HCT116 (cell line): ENCODE data around the gene FAM76B.

Experiments used
- EZH2 ChIP-seq: fragments of 200-600 bp; sonication (generic); IDR thresholded peaks from 2 replicates; pipeline ENCODE4 v1.6.1; 2017; ENCODE audit warnings: antibody characterized with exemption, mixed run types
- POLR2A ChIP-seq: IDR thresholded peaks from 2 replicates; pipeline ENCODE4 v1.7.0; 2011; ENCODE audit warnings: borderline replicate concordance; ENCODE audit not compliant: insufficient read depth, insufficient read length; ENCODE audit errors: extremely low read depth
- POLR2AphosphoS5 ChIP-seq: IDR thresholded peaks from 2 replicates; pipeline ENCODE4 v1.6.1; 2011; ENCODE audit warnings: mild to moderate bottlenecking, low read depth, low read length, moderate library complexity
- TF ChIP-seq, protein P1 (sequence below): IDR thresholded peaks from 2 replicates; pipeline ENCODE4 v1.6.1; 2011; ENCODE audit warnings: mild to moderate bottlenecking, low read length, moderate library complexity; ENCODE audit not compliant: insufficient replicate concordance; ENCODE audit errors: extremely low read depth
- TF ChIP-seq, protein P2 (sequence below), 3 experiments: fragments of 200-600 bp in 1 of 3; sonication (generic) in 1 of 3; IDR thresholded peaks in 2 of 3; conservative IDR thresholded peaks in 1 of 3; 2 replicates each; pipeline ENCODE4 v1.5.1; 2012 to 2017; ENCODE audit warnings: low read depth in 2 of 3, low read length in 2 of 3, antibody characterized with exemption in 1 of 3, borderline replicate concordance in 1 of 3, control low read depth in 1 of 3, mild to moderate bottlenecking in 1 of 3, mixed read lengths in 1 of 3, mixed run types in 1 of 3, moderate library complexity in 1 of 3; ENCODE audit not compliant: insufficient read depth in 1 of 3

DNA sequence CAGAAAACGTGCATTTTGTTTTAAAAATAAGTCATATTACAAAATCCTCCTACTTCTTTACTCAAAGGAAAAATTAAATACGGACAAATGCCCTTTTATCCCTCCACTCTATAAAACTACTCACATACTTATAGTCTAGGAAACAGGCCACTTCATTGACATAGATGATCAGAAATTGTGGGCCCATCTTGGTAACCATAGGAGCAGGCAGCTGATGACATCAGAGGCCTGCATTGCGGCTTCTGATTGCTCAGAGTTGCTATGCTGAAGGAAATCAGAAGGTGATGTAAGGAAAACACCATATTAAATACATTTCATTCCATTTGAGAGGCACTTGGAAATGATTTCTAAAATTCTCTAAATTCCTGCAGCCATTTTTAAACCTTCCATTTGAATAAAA, 27.0 kb downstream of the FAM76B start:
- TF ChIP-seq EZH2 (no peak), POLR2A (no peak), POLR2AphosphoS5 (no peak)
- TF ChIP-seq, protein P1, sequence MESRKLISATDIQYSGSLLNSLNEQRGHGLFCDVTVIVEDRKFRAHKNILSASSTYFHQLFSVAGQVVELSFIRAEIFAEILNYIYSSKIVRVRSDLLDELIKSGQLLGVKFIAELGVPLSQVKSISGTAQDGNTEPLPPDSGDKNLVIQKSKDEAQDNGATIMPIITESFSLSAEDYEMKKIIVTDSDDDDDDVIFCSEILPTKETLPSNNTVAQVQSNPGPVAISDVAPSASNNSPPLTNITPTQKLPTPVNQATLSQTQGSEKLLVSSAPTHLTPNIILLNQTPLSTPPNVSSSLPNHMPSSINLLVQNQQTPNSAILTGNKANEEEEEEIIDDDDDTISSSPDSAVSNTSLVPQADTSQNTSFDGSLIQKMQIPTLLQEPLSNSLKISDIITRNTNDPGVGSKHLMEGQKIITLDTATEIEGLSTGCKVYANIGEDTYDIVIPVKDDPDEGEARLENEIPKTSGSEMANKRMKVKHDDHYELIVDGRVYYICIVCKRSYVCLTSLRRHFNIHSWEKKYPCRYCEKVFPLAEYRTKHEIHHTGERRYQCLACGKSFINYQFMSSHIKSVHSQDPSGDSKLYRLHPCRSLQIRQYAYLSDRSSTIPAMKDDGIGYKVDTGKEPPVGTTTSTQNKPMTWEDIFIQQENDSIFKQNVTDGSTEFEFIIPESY, result no peak
- TF ChIP-seq, protein P2, sequence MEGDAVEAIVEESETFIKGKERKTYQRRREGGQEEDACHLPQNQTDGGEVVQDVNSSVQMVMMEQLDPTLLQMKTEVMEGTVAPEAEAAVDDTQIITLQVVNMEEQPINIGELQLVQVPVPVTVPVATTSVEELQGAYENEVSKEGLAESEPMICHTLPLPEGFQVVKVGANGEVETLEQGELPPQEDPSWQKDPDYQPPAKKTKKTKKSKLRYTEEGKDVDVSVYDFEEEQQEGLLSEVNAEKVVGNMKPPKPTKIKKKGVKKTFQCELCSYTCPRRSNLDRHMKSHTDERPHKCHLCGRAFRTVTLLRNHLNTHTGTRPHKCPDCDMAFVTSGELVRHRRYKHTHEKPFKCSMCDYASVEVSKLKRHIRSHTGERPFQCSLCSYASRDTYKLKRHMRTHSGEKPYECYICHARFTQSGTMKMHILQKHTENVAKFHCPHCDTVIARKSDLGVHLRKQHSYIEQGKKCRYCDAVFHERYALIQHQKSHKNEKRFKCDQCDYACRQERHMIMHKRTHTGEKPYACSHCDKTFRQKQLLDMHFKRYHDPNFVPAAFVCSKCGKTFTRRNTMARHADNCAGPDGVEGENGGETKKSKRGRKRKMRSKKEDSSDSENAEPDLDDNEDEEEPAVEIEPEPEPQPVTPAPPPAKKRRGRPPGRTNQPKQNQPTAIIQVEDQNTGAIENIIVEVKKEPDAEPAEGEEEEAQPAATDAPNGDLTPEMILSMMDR (IDR thresholded peaks at IDR 0.05 in 2 of 3, conservative IDR thresholded peaks at IDR 0.05 in 1 of 3; ENCODE audit: borderline replicate concordance in 1 of 3, insufficient read depth in 1 of 3, low read depth in 2 of 3, low read length in 2 of 3), result no peak
